Nephron progenitor cell (in vitro differentiated cells): ENCODE measurements around the gene RNF6.

ENCODE experiments used
- DNase-seq: peaks from one replicate; pipeline ENCODE4 v3.0.0; 2021
- H3K27ac Mint-ChIP-seq: 2 replicates; pipeline ENCODE4 v1.8.0; 2021; ENCODE audit warnings: mild to moderate bottlenecking, moderate library complexity, mixed read lengths
- H3K27me3 Mint-ChIP-seq: 2 replicates; pipeline ENCODE4 v1.8.0; 2021; ENCODE audit warnings: mild to moderate bottlenecking, low read depth, mixed read lengths; ENCODE audit not compliant: poor library complexity
- H3K36me3 Mint-ChIP-seq: 2 replicates; pipeline ENCODE4 v1.8.0; 2021; ENCODE audit warnings: low read depth, mixed read lengths
- H3K4me1 Mint-ChIP-seq: 2 replicates; pipeline ENCODE4 v1.8.0; 2021; ENCODE audit warnings: mixed read lengths
- H3K4me3 Mint-ChIP-seq: 2 replicates; pipeline ENCODE4 v1.8.0; 2021; ENCODE audit warnings: mild to moderate bottlenecking, moderate library complexity, mixed read lengths
- H3K9me3 Mint-ChIP-seq: 2 replicates; pipeline ENCODE4 v1.8.0; 2021; ENCODE audit warnings: mild to moderate bottlenecking, moderate library complexity, mixed read lengths
- CTCF ChIP-seq: fragments of 200-600 bp; sonication (generic); IDR thresholded peaks from 2 replicates; pipeline ENCODE4 v1.5.0; 2021; ENCODE audit warnings: antibody characterized with exemption

The RNF6 gene

DNA sequence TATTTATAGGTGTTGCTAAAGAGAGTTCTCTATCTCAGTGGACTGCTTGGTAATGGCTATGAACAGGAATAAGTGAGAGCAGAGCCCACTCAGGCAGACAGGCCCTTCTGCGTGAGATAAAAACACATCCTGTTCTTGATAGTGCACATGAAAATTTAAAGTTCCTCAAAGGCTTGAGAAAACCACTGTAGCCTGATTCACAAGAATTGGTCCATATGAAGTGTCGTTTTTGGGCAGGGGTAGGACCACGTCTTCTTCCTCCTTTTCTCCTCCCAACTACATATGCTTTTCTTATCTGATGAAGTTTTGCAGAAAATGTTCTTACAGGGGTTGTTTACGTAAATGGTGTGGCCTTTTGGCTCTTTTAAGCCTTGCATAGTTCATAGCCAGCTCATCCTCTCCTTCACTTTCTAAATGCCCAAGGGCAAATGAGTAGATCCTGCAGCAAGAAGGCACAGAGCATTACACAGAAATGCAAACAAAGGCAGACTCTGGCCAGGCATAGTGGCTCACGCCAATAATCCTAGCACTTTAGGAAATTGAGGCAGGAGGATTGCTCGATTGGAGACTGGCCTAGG, 53.8 kb downstream of the RNF6 start:
- Mint-ChIP-seq H3K4me1 (peaks cover 4% of the 10 kb centered on the region), H3K27me3 (no peaks in the 10 kb centered on the region), H3K27ac (no peak overlapping the region), H3K36me3 (no peaks in the 10 kb centered on the region), H3K4me3 (no peak overlapping the region), H3K9me3 (peaks cover 4% of the 10 kb centered on the region)
- no peak for TF ChIP-seq CTCF
- no peak for DNase-seq

- no peaks in the 10 kb centered on the region for H3K27me3 Mint-ChIP-seq
- peaks cover 4% of the 10 kb centered on the region for H3K9me3 Mint-ChIP-seq
- H3K4me3 Mint-ChIP-seq: no peak overlapping the region
- no peak overlapping the region for H3K27ac Mint-ChIP-seq
- no peak for TF ChIP-seq CTCF
- DNase-seq: no peak
- no peaks in the 10 kb centered on the region for H3K4me1 Mint-ChIP-seq
- no peaks in the 10 kb centered on the region for H3K36me3 Mint-ChIP-seq
Observed at GRCh38 chr13:26163812-26164211, 58.3 kb downstream of the RNF6 start.
